CD14-positive monocyte (primary cell): Measurements from ENCODE around the gene TUBGCP3. TPM values are rescaled to one million over a fixed set of nuclear protein-coding genes. Genes with fewer than 3 reads are reported as not detected.

ENCODE experiments used
- DNase-seq, 3 donors: peaks; one replicate each; pipeline ENCODE4 v3.0.0-alpha.2; 2011 to 2022
- H2AFZ ChIP-seq: 2 replicates; pipeline ENCODE4 v1.6.0; 2012; ENCODE audit warnings: mild to moderate bottlenecking, low read depth, low read length, inconsistent platforms; ENCODE audit not compliant: insufficient read depth, poor library complexity, severe bottlenecking
- H3K27ac ChIP-seq, 2 donors: 1 replicate in 1 of 2; 2 replicates in 1 of 2; pipeline ENCODE4 v1.5.1; 2012 to 2013; ENCODE audit warnings: low read length in 2 of 2, control low read depth in 1 of 2, inconsistent platforms in 1 of 2, low read depth in 1 of 2, mild to moderate bottlenecking in 1 of 2
- H3K27me3 ChIP-seq, 2 donors: one replicate each; pipeline versions ENCODE4 v1.6.0 to v1.6.1; 2011 to 2013; ENCODE audit warnings: low read length in 2 of 2; ENCODE audit not compliant: control insufficient read depth in 2 of 2, insufficient read depth in 2 of 2
- H3K36me3 ChIP-seq, 2 donors: replicated peaks in 1 of 2; 1 replicate in 1 of 2; 2 replicates in 1 of 2; pipeline versions ENCODE4 v1.5.1 to v1.6.1; 2012 to 2013; ENCODE audit warnings: low read length in 2 of 2, control low read depth in 1 of 2, inconsistent platforms in 1 of 2, mild to moderate bottlenecking in 1 of 2; ENCODE audit not compliant: insufficient read depth in 2 of 2, control insufficient read depth in 1 of 2
- H3K4me1 ChIP-seq, 2 donors: 1 replicate in 1 of 2; 2 replicates in 1 of 2; pipeline versions ENCODE4 v1.5.1 to v1.6.1; 2012 to 2013; ENCODE audit warnings: low read length in 2 of 2, control low read depth in 1 of 2, inconsistent platforms in 1 of 2, mild to moderate bottlenecking in 1 of 2, moderate library complexity in 1 of 2; ENCODE audit not compliant: insufficient read depth in 2 of 2, control insufficient read depth in 1 of 2
- H3K4me2 ChIP-seq: replicated peaks from 2 replicates; pipeline ENCODE3; 2012; ENCODE audit warnings: low read length, moderate library complexity, mild to moderate bottlenecking; ENCODE audit not compliant: poor library complexity, severe bottlenecking; ENCODE audit errors: extremely low read depth
- H3K4me3 ChIP-seq, 3 experiments: fragments of 200-600 bp in 1 of 3; sonication (generic) in 1 of 3; replicated peaks in 1 of 3; 1 replicate in 2 of 3; 2 replicates in 1 of 3; pipeline ENCODE4 v1.5.1; 2011 to 2013; ENCODE audit warnings: low read length in 3 of 3, mild to moderate bottlenecking in 3 of 3, control low read depth in 2 of 3, low read depth in 2 of 3, inconsistent platforms in 1 of 3, moderate library complexity in 1 of 3
- H3K79me2 ChIP-seq: 2 replicates; pipeline ENCODE4 v1.6.0; 2012; ENCODE audit warnings: mild to moderate bottlenecking, control low read depth, inconsistent platforms, low read length, moderate library complexity; ENCODE audit not compliant: insufficient read depth
- H3K9ac ChIP-seq: 2 replicates; pipeline ENCODE4 v1.6.0; 2017; ENCODE audit warnings: low read length, mild to moderate bottlenecking; ENCODE audit not compliant: insufficient read depth, poor library complexity, severe bottlenecking
- H3K9me3 ChIP-seq, 2 donors: replicated peaks in 1 of 2; 1 replicate in 1 of 2; 2 replicates in 1 of 2; pipeline versions ENCODE4 v1.5.1 to v1.6.1; 2012 to 2013; ENCODE audit warnings: low read length in 2 of 2, control low read depth in 1 of 2; ENCODE audit not compliant: control insufficient read depth in 1 of 2, insufficient read depth in 1 of 2
- H4K20me1 ChIP-seq: 2 replicates; pipeline ENCODE4 v1.6.0; 2012; ENCODE audit warnings: mild to moderate bottlenecking, low read length, control low read depth, moderate library complexity; ENCODE audit not compliant: insufficient read depth
- H3K27ac Mint-ChIP-seq, 7 donors: one replicate each; pipeline ENCODE4 v1.8.0; 2020; ENCODE audit warnings: mild to moderate bottlenecking in 7 of 7, mixed read lengths in 7 of 7, moderate library complexity in 6 of 7, inconsistent platforms in 2 of 7
- H3K27me3 Mint-ChIP-seq, 3 donors: one replicate each; pipeline ENCODE4 v1.8.0; 2021 to 2022; ENCODE audit warnings: low read depth in 3 of 3, mild to moderate bottlenecking in 3 of 3, mixed read lengths in 3 of 3, moderate library complexity in 3 of 3, inconsistent platforms in 1 of 3
- H3K36me3 Mint-ChIP-seq, 2 donors: one replicate each; pipeline ENCODE4 v1.8.0; 2020; ENCODE audit warnings: mixed read lengths in 2 of 2, inconsistent platforms in 1 of 2, mild to moderate bottlenecking in 1 of 2
- H3K4me1 Mint-ChIP-seq: one replicate; pipeline ENCODE4 v1.8.0; 2020; ENCODE audit warnings: mild to moderate bottlenecking, mixed read lengths
- H3K4me3 Mint-ChIP-seq, 2 donors: one replicate each; pipeline ENCODE4 v1.8.0; 2020; ENCODE audit warnings: mild to moderate bottlenecking in 2 of 2, mixed read lengths in 2 of 2, moderate library complexity in 1 of 2
- H3K9me3 Mint-ChIP-seq, 7 donors: one replicate each; pipeline ENCODE4 v1.8.0; 2020 to 2022; ENCODE audit warnings: mixed read lengths in 7 of 7, mild to moderate bottlenecking in 6 of 7, moderate library complexity in 6 of 7, inconsistent platforms in 2 of 7
- CTCF ChIP-seq: fragments of 200-600 bp; IDR thresholded peaks from one replicate; pipeline ENCODE4 v1.8.0; 2022; ENCODE audit warnings: antibody characterized with exemption, mild to moderate bottlenecking
- WGBS: methylation state at CpG from one replicate; pipeline ENCODE4 v1.1.5; 2013; ENCODE audit warnings: missing lambda C conversion rate; ENCODE audit not compliant: insufficient coverage; 5-methylcytosine and 5-hydroxymethylcytosine counted together
- intact Hi-C, 2 donors: fragments of 100-400 bp; cut with micrococcal nuclease; formaldehyde crosslinking; loops; one replicate each; pipeline versions ENCODE4 v1.15.0 to v1.15.1; 2023
- polyA plus RNA-seq, 3 donors: library from polyadenylated mRNA; depleted of rRNA in 1 of 3; unstranded in 2 of 3; stranded (reverse) in 1 of 3; fragments of 300-500 nt in 2 of 3; fragments of >200 nt in 1 of 3; fragmentation: Illumina TruSeq in 2 of 3; gene quantifications; 1 replicate in 2 of 3; 2 replicates in 1 of 3; pipeline ENCODE4 v1.2.3, GENCODE V29; 2012 to 2021

Gene TUBGCP3
- polyA plus RNA-seq, 3 donors = 25.4 to 47.1 (median 34.1) TPM

- no peak for DNase-seq
- no peak overlapping the region for H3K4me3 ChIP-seq
- peak overlapping the region; percentile 20 to 70 for H3K27ac ChIP-seq
- no peak overlapping the region for H3K9ac ChIP-seq
- H3K36me3 ChIP-seq = peaks cover 7 to 24% of the 10 kb centered on the region in 2 donors
- TF ChIP-seq CTCF = no peak
- H4K20me1 ChIP-seq = peaks cover 87% of the 10 kb centered on the region
- peak overlapping the region in 5 of 7 donors; percentile 3 to 94 (median 55) for H3K27ac Mint-ChIP-seq
- no peaks in the 10 kb centered on the region for H3K27me3 ChIP-seq
- H3K9me3 Mint-ChIP-seq = peaks cover 0 to 2% (median 0%) of the 10 kb centered on the region in 7 donors
- no peaks in the 10 kb centered on the region for H3K9me3 ChIP-seq
- H3K36me3 Mint-ChIP-seq = peaks cover 8 to 26% of the 10 kb centered on the region in 2 donors
- H3K79me2 ChIP-seq = peaks cover 99% of the 10 kb centered on the region
- no peak overlapping the region for H3K4me2 ChIP-seq
- 100% methylated on average over 1 of the region's 2 CpGs for WGBS
- H3K4me1 Mint-ChIP-seq = peaks cover 57% of the 10 kb centered on the region
- intact Hi-C loops = no loop called here
- H3K27me3 Mint-ChIP-seq = peaks cover 0 to under 1% (median 0%) of the 10 kb centered on the region in 3 donors
- no peak overlapping the region for H3K4me3 Mint-ChIP-seq
- H3K4me1 ChIP-seq = peaks cover 25 to 27% of the 10 kb centered on the region in 2 donors
- H2AFZ ChIP-seq = no peak overlapping the region
These were observed 14.2 kb downstream of the TUBGCP3 start for GRCh38 chr13:112573710-112574109.

- Mint-ChIP-seq H3K4me1 (peaks cover 55% of the 10 kb centered on the region), H3K4me3 (no peak overlapping the region), H3K27ac (peak overlapping the region in 5 of 7 donors; percentile 24 to 61 (median 55)), H3K36me3 (peaks cover 11 to 27% of the 10 kb centered on the region in 2 donors), H3K27me3 (no peaks in the 10 kb centered on the region), H3K9me3 (no peaks in the 10 kb centered on the region)
- Histone ChIP-seq H3K27ac (peak overlapping the region in 1 of 2 donors; percentile 70), H3K4me1 (peaks cover 25 to 27% of the 10 kb centered on the region in 2 donors), H4K20me1 (peaks cover 95% of the 10 kb centered on the region), H3K79me2 (peaks cover 100% of the 10 kb centered on the region), H3K9me3 (no peaks in the 10 kb centered on the region), H3K27me3 (no peaks in the 10 kb centered on the region), H3K36me3 (peaks cover 20 to 37% of the 10 kb centered on the region in 2 donors), H3K4me3 (no peak overlapping the region), H3K9ac (no peak overlapping the region), H3K4me2 (no peak overlapping the region), H2AFZ (no peak overlapping the region)
- intact Hi-C loops = no loop called here
- no peak for DNase-seq
- WGBS = no CpG with 5 or more reads among the region's 5 CpGs
- no peak for TF ChIP-seq CTCF
These were observed 15.6 kb downstream of the TUBGCP3 start for GRCh38 chr13:112572366-112572765.
